IMR-90 (cell line): ENCODE data around the gene LIPJ. TPM values are rescaled to one million over a fixed set of nuclear protein-coding genes. Genes with fewer than 3 reads are reported as not detected.

ENCODE experiments used
- ATAC-seq: fragments of 200-7000 bp; cut with Tn5 transposase; 2 replicates; pipeline ENCODE4 v1.9.1; 2020; ENCODE audit warnings: low read depth, mild to moderate bottlenecking, moderate library complexity
- BruUV-seq: library from RNA; stranded (reverse); fragments of 400-500 nt; replicated peaks from 2 replicates; lab custom pipeline; 2021; lab: Mats Ljungman, UMichigan
- CTCF ChIA-PET: fragments of 300-600 bp; formaldehyde crosslinking; extraction: SDS; loops from one replicate; lab custom pipeline; 2021; ENCODE audit warnings: antibody characterized with exemption; lab: Yijun Ruan, JAX
- POLR2A ChIA-PET: fragments of 300-600 bp; sonication (Branson Sonifier 250); formaldehyde crosslinking; loops from one replicate; lab custom pipeline; 2022; ENCODE audit warnings: antibody characterized with exemption; ENCODE audit not compliant: unreplicated experiment; lab: Charles Lee
- DNase-seq: peaks from one replicate; pipeline ENCODE4 v3.0.0; 2013
- H2AFZ ChIP-seq: replicated peaks from 2 replicates; pipeline ENCODE3; 2013; ENCODE audit warnings: low read length, mild to moderate bottlenecking; ENCODE audit not compliant: poor library complexity
- H2AK5ac ChIP-seq: 2 replicates; pipeline ENCODE4 v1.6.1; 2013; ENCODE audit warnings: low read depth, low read length, inconsistent platforms
- H2AK9ac ChIP-seq: replicated peaks from 2 replicates; pipeline ENCODE3; 2013; ENCODE audit warnings: mild to moderate bottlenecking, low read depth, low read length, moderate library complexity; ENCODE audit not compliant: poor library complexity
- H2BK120ac ChIP-seq: 2 replicates; pipeline ENCODE4 v1.6.1; 2013; ENCODE audit warnings: low read depth, low read length, inconsistent platforms
- H2BK15ac ChIP-seq: 3 replicates; pipeline ENCODE4 v1.6.1; 2013; ENCODE audit warnings: low read depth, low read length, inconsistent platforms
- H2BK20ac ChIP-seq: 2 replicates; pipeline ENCODE4 v1.6.1; 2013; ENCODE audit warnings: low read depth, mild to moderate bottlenecking, inconsistent platforms, low read length, moderate library complexity
- H2BK5ac ChIP-seq: 2 replicates; pipeline ENCODE4 v1.6.1; 2013; ENCODE audit warnings: mild to moderate bottlenecking, low read depth, low read length, inconsistent platforms; ENCODE audit not compliant: poor library complexity, severe bottlenecking
- H3K14ac ChIP-seq: replicated peaks from 2 replicates; pipeline ENCODE4 v1.6.1; 2013; ENCODE audit warnings: low read depth, low read length, inconsistent platforms
- H3K18ac ChIP-seq: 2 replicates; pipeline ENCODE4 v1.6.1; 2013; ENCODE audit warnings: low read depth, low read length, control low read depth
- H3K23ac ChIP-seq: 2 replicates; pipeline ENCODE4 v1.6.1; 2013; ENCODE audit warnings: low read depth, low read length, inconsistent platforms
- H3K27ac ChIP-seq: 2 replicates; pipeline ENCODE4 v1.5.1; 2013; ENCODE audit warnings: mild to moderate bottlenecking, control low read depth, low read length; ENCODE audit not compliant: insufficient read depth
- H3K27me3 ChIP-seq: 2 replicates; pipeline ENCODE4 v1.6.1; 2013; ENCODE audit warnings: low read length; ENCODE audit not compliant: control insufficient read depth, insufficient read depth
- H3K36me3 ChIP-seq: 2 replicates; pipeline ENCODE4 v1.6.1; 2013; ENCODE audit warnings: low read length, mixed read lengths; ENCODE audit not compliant: control insufficient read depth, insufficient read depth
- H3K4ac ChIP-seq: 2 replicates; pipeline ENCODE4 v1.6.1; 2013; ENCODE audit warnings: low read depth, low read length, inconsistent platforms
- H3K4me1 ChIP-seq: 2 replicates; pipeline ENCODE4 v1.6.1; 2013; ENCODE audit warnings: low read length, mixed read lengths; ENCODE audit not compliant: control insufficient read depth, insufficient read depth
- H3K4me2 ChIP-seq: 2 replicates; pipeline ENCODE4 v1.6.1; 2013; ENCODE audit warnings: low read depth, mild to moderate bottlenecking, control low read depth, low read length, moderate library complexity
- H3K4me3 ChIP-seq: 2 replicates; pipeline ENCODE4 v1.5.1; 2013; ENCODE audit warnings: low read depth, mild to moderate bottlenecking, control low read depth, low read length, moderate library complexity; ENCODE audit not compliant: insufficient read depth
- H3K56ac ChIP-seq: 2 replicates; pipeline ENCODE4 v1.6.1; 2013; ENCODE audit warnings: low read length, inconsistent platforms; ENCODE audit not compliant: insufficient read depth; ENCODE audit errors: extremely low read depth
- H3K79me1 ChIP-seq, 2 experiments: 2 replicates each; pipeline ENCODE4 v1.6.1; 2013; ENCODE audit warnings: low read length in 2 of 2, inconsistent platforms in 1 of 2, low read depth in 1 of 2
- H3K9ac ChIP-seq: 2 replicates; pipeline ENCODE4 v1.6.1; 2013; ENCODE audit warnings: low read depth, low read length, control low read depth
- H3K9me1 ChIP-seq: 2 replicates; pipeline ENCODE4 v1.6.1; 2013; ENCODE audit warnings: low read length, inconsistent platforms; ENCODE audit not compliant: insufficient read depth
- H3K9me3 ChIP-seq: 2 replicates; pipeline ENCODE4 v1.6.1; 2013; ENCODE audit warnings: low read length; ENCODE audit not compliant: control insufficient read depth, insufficient read depth
- H4K20me1 ChIP-seq: 2 replicates; pipeline ENCODE4 v1.6.1; 2013; ENCODE audit warnings: low read length, inconsistent platforms; ENCODE audit not compliant: insufficient read depth
- H4K5ac ChIP-seq: 2 replicates; pipeline ENCODE4 v1.6.1; 2013; ENCODE audit warnings: mild to moderate bottlenecking, low read depth, low read length, control low read depth
- H4K8ac ChIP-seq, 2 experiments: 2 replicates each; pipeline ENCODE4 v1.6.1; 2013; ENCODE audit warnings: low read depth in 2 of 2, low read length in 2 of 2, control low read depth in 1 of 2, inconsistent platforms in 1 of 2
- H4K91ac ChIP-seq: 2 replicates; pipeline ENCODE4 v1.6.1; 2013; ENCODE audit warnings: low read depth, low read length, inconsistent platforms; ENCODE audit not compliant: insufficient read depth
- CEBPB ChIP-seq: IDR thresholded peaks from 2 replicates; pipeline ENCODE4 v1.6.1; 2012; ENCODE audit warnings: low read depth, low read length, improper control_type of control experiment
- CHD1 ChIP-seq: IDR thresholded peaks from 2 replicates; pipeline ENCODE4 v1.6.1; 2012; ENCODE audit warnings: low read depth, low read length, improper control_type of control experiment
- MAZ ChIP-seq: IDR thresholded peaks from 2 replicates; pipeline ENCODE4 v1.6.1; 2012; ENCODE audit warnings: low read depth, mild to moderate bottlenecking, low read length, improper control_type of control experiment, moderate library complexity, borderline replicate concordance
- MXI1 ChIP-seq: IDR thresholded peaks from 2 replicates; pipeline ENCODE4 v1.6.1; 2012; ENCODE audit warnings: low read depth, mild to moderate bottlenecking, low read length, moderate library complexity, borderline replicate concordance
- POLR2A ChIP-seq: IDR thresholded peaks from 2 replicates; pipeline ENCODE4 v1.6.1; 2012; ENCODE audit warnings: mild to moderate bottlenecking, low read depth, low read length
- RAD21 ChIP-seq: IDR thresholded peaks from 2 replicates; pipeline ENCODE4 v1.6.1; 2012; ENCODE audit warnings: low read length, improper control_type of control experiment
- SMC3 ChIP-seq: fragments of 150-350 bp; IDR thresholded peaks from 2 replicates; pipeline ENCODE4 v1.6.1; 2016; ENCODE audit warnings: low read depth, mild to moderate bottlenecking, antibody characterized with exemption, low read length, moderate library complexity
- WGBS, 2 experiments: methylation state at CpG; one replicate each; pipeline versions ENCODE4 v1.1.5 to v1.1.7; 2013; ENCODE audit warnings: missing lambda C conversion rate in 2 of 2; ENCODE audit not compliant: insufficient read length in 1 of 2; ENCODE audit errors: extremely low coverage in 2 of 2; 5-methylcytosine and 5-hydroxymethylcytosine counted together
- dilution Hi-C: fragments of 300-500 bp; cut with HindIII; formaldehyde crosslinking; loops from one replicate; pipeline ENCODE4 v1.14.3; 2018; ENCODE audit warnings: low sequenced_read_pairs; ENCODE audit not compliant: unreplicated experiment
- in situ Hi-C: fragments of 300-500 bp; cut with MboI; formaldehyde crosslinking; loops from 3 replicates; pipeline ENCODE4 v1.14.3; 2019; ENCODE audit warnings: low sequenced_read_pairs, inconsistent platforms, mixed read lengths
- intact Hi-C: fragments of 100-400 bp; cut with micrococcal nuclease; formaldehyde crosslinking; loops from 2 replicates; pipeline ENCODE4 v1.10.0; 2022
- polyA plus RNA-seq, 3 experiments: library from polyadenylated mRNA; depleted of rRNA; stranded (reverse); fragments of >200 nt; gene quantifications; 2 replicates each; pipeline ENCODE4 v1.2.3, GENCODE V29; 2012; ENCODE audit warnings: low replicate concordance in 1 of 3
- total RNA-seq: library from RNA; depleted of rRNA; stranded (reverse); fragments of >200 nt; gene quantifications from 2 replicates; pipeline ENCODE4 v1.2.3, GENCODE V29; 2012
- TF ChIP-seq, protein P1 (sequence below): fragments of 150-350 bp; IDR thresholded peaks from 2 replicates; pipeline ENCODE4 v1.6.1; 2016; ENCODE audit warnings: low read depth, mild to moderate bottlenecking, low read length, moderate library complexity, borderline replicate concordance
- TF ChIP-seq, protein P2 (sequence below): conservative IDR thresholded peaks from 2 replicates; pipeline ENCODE4 v1.5.1; 2012; ENCODE audit warnings: mild to moderate bottlenecking, low read depth, low read length, improper control_type of control experiment

LIPJ gene
- total and polyA plus RNA-seq, 2 of the 4 experiments (the other 2 are of a cell fraction), result not detected

DNA sequence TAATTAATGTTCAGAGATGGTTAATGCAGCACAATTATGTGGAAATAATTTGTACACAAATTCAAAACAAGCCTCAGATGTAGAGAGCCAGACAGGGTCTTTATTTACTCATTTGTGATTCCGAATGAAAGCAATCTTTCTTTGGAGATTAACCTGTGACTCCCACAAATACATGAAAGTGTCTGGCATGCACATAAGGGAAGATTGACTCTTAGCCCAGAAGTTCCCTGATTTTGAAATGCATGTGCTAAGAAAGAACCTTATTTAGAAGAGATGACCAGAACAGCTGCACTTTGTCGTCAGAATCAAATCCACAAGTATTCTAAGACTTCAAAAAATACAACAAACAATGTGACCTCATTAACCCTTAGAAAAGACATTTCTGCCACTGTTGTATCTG, 48.5 kb upstream of the LIPJ start:
- Histone ChIP-seq H3K36me3 (no peaks in the 10 kb centered on the region), H3K4me2 (peak overlapping the region; percentile 22; the same call in 1 of the 2 replicates), H2AFZ (no peak overlapping the region), H2BK120ac (no peak overlapping the region), H2BK20ac (no peak overlapping the region), H3K79me1 (no peaks in the 10 kb centered on the region), H4K20me1 (no peaks in the 10 kb centered on the region), H4K5ac (no peak overlapping the region), H2AK9ac (no peak overlapping the region), H3K56ac (no peak overlapping the region), H3K9ac (no peak overlapping the region), H3K27me3 (peaks cover 1% of the 10 kb centered on the region), H3K9me3 (no peaks in the 10 kb centered on the region), H3K23ac (no peak overlapping the region), H2BK15ac (no peak overlapping the region), H2BK5ac (no peak overlapping the region), H3K4me1 (peaks cover 2% of the 10 kb centered on the region; the same call in 1 of the 2 replicates), H2AK5ac (no peak overlapping the region), H3K27ac (no peak overlapping the region), H4K91ac (no peak overlapping the region), H3K9me1 (no peaks in the 10 kb centered on the region), H3K4ac (no peak overlapping the region), H3K4me3 (no peak overlapping the region), H3K14ac (no peak overlapping the region), H3K18ac (no peak overlapping the region), H4K8ac (no peak overlapping the region)
- CTCF ChIA-PET, result no interaction called here
- dilution Hi-C loops, result no loop called here
- ATAC-seq (peak; percentile 60), DNase-seq (peak; percentile 76)
- TF ChIP-seq POLR2A (no peak), MAZ (no peak), SMC3 (no peak), CEBPB (no peak), RAD21 (no peak), CHD1 (no peak), MXI1 (no peak)
- TF ChIP-seq, protein P1, sequence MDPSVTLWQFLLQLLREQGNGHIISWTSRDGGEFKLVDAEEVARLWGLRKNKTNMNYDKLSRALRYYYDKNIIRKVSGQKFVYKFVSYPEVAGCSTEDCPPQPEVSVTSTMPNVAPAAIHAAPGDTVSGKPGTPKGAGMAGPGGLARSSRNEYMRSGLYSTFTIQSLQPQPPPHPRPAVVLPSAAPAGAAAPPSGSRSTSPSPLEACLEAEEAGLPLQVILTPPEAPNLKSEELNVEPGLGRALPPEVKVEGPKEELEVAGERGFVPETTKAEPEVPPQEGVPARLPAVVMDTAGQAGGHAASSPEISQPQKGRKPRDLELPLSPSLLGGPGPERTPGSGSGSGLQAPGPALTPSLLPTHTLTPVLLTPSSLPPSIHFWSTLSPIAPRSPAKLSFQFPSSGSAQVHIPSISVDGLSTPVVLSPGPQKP, result no peak
- TF ChIP-seq, protein P2, sequence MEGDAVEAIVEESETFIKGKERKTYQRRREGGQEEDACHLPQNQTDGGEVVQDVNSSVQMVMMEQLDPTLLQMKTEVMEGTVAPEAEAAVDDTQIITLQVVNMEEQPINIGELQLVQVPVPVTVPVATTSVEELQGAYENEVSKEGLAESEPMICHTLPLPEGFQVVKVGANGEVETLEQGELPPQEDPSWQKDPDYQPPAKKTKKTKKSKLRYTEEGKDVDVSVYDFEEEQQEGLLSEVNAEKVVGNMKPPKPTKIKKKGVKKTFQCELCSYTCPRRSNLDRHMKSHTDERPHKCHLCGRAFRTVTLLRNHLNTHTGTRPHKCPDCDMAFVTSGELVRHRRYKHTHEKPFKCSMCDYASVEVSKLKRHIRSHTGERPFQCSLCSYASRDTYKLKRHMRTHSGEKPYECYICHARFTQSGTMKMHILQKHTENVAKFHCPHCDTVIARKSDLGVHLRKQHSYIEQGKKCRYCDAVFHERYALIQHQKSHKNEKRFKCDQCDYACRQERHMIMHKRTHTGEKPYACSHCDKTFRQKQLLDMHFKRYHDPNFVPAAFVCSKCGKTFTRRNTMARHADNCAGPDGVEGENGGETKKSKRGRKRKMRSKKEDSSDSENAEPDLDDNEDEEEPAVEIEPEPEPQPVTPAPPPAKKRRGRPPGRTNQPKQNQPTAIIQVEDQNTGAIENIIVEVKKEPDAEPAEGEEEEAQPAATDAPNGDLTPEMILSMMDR, result no peak
- in situ Hi-C loops, result no loop called here
- BruUV-seq, result no TSS peak
- POLR2A ChIA-PET, result no interaction called here
- WGBS, 2 experiments, result no CpG with 5 or more reads among the region's 2 CpGs
- intact Hi-C loops, result no loop called here
